Measurements from ENCODE around the gene WRAP73.

Gene WRAP73

DNA sequence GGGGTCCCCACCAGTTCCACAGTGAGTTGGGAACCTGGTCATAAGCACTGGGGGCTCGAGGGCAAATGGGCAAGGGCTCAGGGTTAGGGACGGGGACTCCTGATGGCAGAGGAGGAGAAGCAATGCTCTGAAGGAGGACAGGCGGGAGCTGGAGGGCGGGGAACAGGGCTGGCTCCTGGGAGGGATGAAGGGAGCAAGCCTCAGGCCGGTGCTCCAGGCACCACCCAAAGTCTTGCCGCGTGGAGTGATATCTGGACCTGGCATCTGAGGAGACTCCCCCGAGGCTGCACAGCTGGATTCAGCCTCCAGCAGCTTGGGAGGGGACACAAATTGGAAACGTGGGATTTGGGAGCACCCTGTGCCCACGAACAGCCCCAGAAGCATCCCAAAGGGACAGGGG is 49.5 kb downstream of the WRAP73 start:
- 0 out of 2 replicates have a peak overlapping the region, but pooled peaks have one; percentile 70 for H3K27ac ChIP-seq
- H3K4me3 ChIP-seq: no peak overlapping the region
- peaks cover 96% of the 10 kb centered on the region for H4K20me1 ChIP-seq
- peaks cover 95% of the 10 kb centered on the region for H3K4me1 ChIP-seq
- 0 out of 2 replicates have a peak overlapping the region, but pooled peaks have one; percentile 40 for H3K9ac ChIP-seq
- H3K27me3 ChIP-seq: no peaks in the 10 kb centered on the region
- peaks cover 38% of the 10 kb centered on the region for H3K36me3 ChIP-seq
- H3K4me2 ChIP-seq: peak overlapping the region; percentile 91
- TF ChIP-seq Cebpa-rat (IDR thresholded peaks at IDR 0.05): no peak
- no peaks in the 10 kb centered on the region for H3K9me3 ChIP-seq

GRCh38 chr1:3599816-3600215 is 50.1 kb downstream of the WRAP73 start:
- Histone ChIP-seq H3K4me2 (peak overlapping the region; percentile 91), H4K20me1 (peaks cover 96% of the 10 kb centered on the region), H3K9ac (peak overlapping the region; percentile 40), H3K4me1 (peaks cover 95% of the 10 kb centered on the region), H3K27ac (peak overlapping the region; percentile 70), H3K4me3 (no peak overlapping the region), H3K9me3 (no peaks in the 10 kb centered on the region), H3K36me3 (peaks cover 41% of the 10 kb centered on the region), H3K27me3 (no peaks in the 10 kb centered on the region)
- TF ChIP-seq Cebpa-rat (IDR thresholded peaks at IDR 0.05): no peak

DNA sequence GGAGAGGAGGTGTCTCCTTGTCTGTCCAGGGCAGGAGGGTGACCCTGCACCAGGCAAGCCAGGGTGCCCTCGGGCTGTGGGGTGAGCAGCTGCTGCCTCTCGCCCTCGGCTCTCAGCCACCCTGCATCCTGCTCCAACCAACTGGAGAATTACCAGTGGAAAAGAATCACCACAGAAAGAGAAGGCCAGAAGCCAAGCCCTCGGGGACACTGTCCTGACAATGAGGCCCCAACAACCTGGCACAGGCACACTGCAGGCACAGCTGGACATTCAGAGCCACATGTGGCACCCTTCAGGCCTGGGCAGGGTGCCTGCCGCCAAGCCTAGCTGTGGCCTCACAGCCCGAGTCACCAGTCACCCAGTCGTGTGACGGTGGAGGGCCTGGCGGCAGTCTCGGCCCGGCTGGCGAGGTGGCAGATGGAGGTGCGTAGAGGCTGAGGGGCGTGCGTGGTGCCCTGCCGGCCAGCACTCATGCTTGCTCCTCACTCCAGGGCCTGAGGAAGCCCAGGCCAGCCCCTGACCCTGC is 50.6 kb downstream of the WRAP73 start:
- H3K9ac ChIP-seq: peak overlapping the region; percentile 40
- peaks cover 96% of the 10 kb centered on the region for H3K4me1 ChIP-seq
- H3K27ac ChIP-seq: peak overlapping the region; percentile 70
- H3K9me3 ChIP-seq: no peaks in the 10 kb centered on the region
- H3K27me3 ChIP-seq: no peaks in the 10 kb centered on the region
- H4K20me1 ChIP-seq: peaks cover 96% of the 10 kb centered on the region
- H3K4me2 ChIP-seq: peak overlapping the region; percentile 91
- peaks cover 45% of the 10 kb centered on the region for H3K36me3 ChIP-seq
- 0 out of 2 replicates have a peak overlapping the region, but pooled peaks have one; percentile 35 for H3K4me3 ChIP-seq
- TF ChIP-seq Cebpa-rat (IDR thresholded peaks at IDR 0.05): no peak

DNA sequence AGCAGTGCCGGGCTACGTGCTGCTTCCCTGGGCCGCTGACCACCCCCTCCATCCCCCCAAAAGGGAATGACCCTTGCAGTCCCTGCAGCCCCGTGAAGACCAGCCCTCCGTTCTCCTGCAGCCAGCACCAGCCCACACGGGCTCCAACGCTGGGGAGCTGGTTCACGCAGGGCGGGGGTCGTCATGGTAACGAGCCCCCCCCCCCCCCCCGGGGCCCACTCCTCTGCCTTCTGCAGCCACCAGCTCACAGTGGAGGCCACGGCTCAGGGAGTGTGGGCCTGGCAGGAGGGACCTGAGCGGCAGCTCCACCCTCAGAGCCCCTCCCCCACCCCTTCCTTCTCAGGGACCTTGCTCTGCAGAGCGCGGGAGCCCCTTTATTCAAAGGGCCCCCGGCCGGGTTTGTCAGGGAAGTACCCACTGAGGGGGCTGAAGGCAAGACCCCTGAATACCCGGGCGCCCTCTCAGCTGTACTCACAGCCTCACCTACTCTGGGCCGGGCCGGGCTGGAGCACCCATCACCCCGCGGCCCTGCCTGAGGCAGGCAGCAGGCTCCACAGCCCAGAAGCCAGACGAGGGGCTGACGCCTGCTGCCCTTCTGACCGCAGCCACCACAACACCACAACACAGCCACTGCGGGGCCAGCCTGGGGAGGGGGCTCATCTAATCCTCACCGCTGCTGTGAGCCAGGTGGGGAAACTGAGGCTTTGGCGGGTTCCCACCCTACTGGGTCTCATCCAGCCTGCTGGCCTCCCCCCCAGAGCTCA is 51.2 kb downstream of the WRAP73 start:
- Histone ChIP-seq H3K4me2 (peak overlapping the region; percentile 91), H3K9ac (peak overlapping the region; percentile 40; the same call in 1 of the 2 replicates), H3K4me1 (peaks cover 98% of the 10 kb centered on the region), H3K27me3 (no peaks in the 10 kb centered on the region), H4K20me1 (peaks cover 95% of the 10 kb centered on the region), H3K4me3 (0 out of 2 replicates have a peak overlapping the region, but pooled peaks have one; percentile 35), H3K36me3 (peaks cover 40% of the 10 kb centered on the region), H3K9me3 (no peaks in the 10 kb centered on the region), H3K27ac (peak overlapping the region; percentile 70)
- TF ChIP-seq Cebpa-rat (IDR thresholded peaks at IDR 0.05): no peak

DNA sequence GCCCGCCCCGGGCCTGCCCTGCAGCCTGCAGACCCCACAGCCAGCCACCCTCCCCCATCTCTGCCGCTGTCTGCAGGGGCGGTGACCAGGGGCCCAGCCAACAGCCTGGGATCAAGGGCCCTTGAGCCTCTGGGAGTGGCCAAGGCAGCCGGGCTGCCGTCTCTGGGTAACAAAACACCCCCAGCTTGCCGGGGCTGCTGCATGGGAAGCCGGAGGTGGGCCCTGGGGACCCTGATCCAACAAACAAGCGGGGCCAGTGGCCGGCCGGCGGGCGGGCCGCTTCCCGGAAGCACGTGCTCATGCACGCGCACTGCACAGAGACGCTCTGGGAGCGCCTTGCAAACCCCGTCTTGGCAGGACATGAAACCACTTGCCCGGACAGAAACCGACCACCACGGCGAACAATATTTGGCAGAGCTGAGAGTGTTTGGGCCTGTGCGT is 51.8 kb downstream of the WRAP73 start:
- Histone ChIP-seq H4K20me1 (peaks cover 89% of the 10 kb centered on the region), H3K27ac (peak overlapping the region; percentile 54), H3K4me2 (peak overlapping the region; percentile 91), H3K4me1 (peaks cover 98% of the 10 kb centered on the region), H3K9ac (peak overlapping the region; percentile 21; the same call in 1 of the 2 replicates), H3K4me3 (peak overlapping the region; percentile 35; the same call in 1 of the 2 replicates), H3K27me3 (no peaks in the 10 kb centered on the region), H3K36me3 (peaks cover 34% of the 10 kb centered on the region), H3K9me3 (no peaks in the 10 kb centered on the region)
- no peak for TF ChIP-seq Cebpa-rat (IDR thresholded peaks at IDR 0.05)

GRCh38 chr1:3597599-3597964 is 52.3 kb downstream of the WRAP73 start:
- Histone ChIP-seq H3K4me2 (peak overlapping the region; percentile 91), H4K20me1 (peaks cover 85% of the 10 kb centered on the region), H3K4me1 (peaks cover 98% of the 10 kb centered on the region), H3K9me3 (no peaks in the 10 kb centered on the region), H3K9ac (peak overlapping the region; percentile 21; the same call in 1 of the 2 replicates), H3K36me3 (peaks cover 32% of the 10 kb centered on the region), H3K27ac (peak overlapping the region; percentile 54; the same call in 1 of the 2 replicates), H3K27me3 (no peaks in the 10 kb centered on the region), H3K4me3 (peak overlapping the region; percentile 35; the same call in 1 of the 2 replicates)
- TF ChIP-seq Cebpa-rat (IDR thresholded peaks at IDR 0.05): no peak

- H3K9ac ChIP-seq: peak overlapping the region; percentile 21
- H3K27ac ChIP-seq: peak overlapping the region; percentile 54
- no peaks in the 10 kb centered on the region for H3K9me3 ChIP-seq
- peak overlapping the region; percentile 35; the same call in 1 of the 2 replicates for H3K4me3 ChIP-seq
- H3K36me3 ChIP-seq: peaks cover 30% of the 10 kb centered on the region
- no peak for TF ChIP-seq Cebpa-rat (IDR thresholded peaks at IDR 0.05)
- peaks cover 98% of the 10 kb centered on the region for H3K4me1 ChIP-seq
- H4K20me1 ChIP-seq: peaks cover 85% of the 10 kb centered on the region
- H3K4me2 ChIP-seq: peak overlapping the region; percentile 91
- no peaks in the 10 kb centered on the region for H3K27me3 ChIP-seq
Measured at GRCh38 chr1:3596663-3597598, 53.0 kb downstream of the WRAP73 start.

DNA sequence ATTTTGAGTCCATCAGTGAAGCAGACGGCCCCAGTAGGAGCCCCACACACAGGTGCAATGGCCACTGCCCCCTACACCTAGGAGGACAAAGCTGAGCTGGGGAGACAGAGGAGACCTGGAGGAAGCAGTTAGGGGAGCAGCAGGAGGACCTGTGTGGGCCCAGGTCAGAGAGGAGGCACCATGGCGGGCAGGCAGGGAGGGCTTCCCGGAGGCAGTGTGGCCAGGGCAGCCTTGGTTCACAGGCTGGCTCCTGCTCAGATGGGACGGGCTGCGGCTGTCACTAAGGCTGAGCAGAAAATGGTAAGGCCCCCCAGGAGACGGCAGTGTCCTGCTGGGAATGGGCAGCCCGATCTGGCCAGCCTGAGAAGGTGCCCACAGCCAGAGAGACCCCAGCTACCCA is 54.0 kb downstream of the WRAP73 start:
- Histone ChIP-seq H3K4me1 (peaks cover 98% of the 10 kb centered on the region), H3K36me3 (peaks cover 21% of the 10 kb centered on the region), H3K27ac (no peak overlapping the region), H3K9ac (no peak overlapping the region), H3K4me2 (peak overlapping the region; percentile 94), H3K9me3 (no peaks in the 10 kb centered on the region), H4K20me1 (peaks cover 83% of the 10 kb centered on the region), H3K4me3 (no peak overlapping the region), H3K27me3 (no peaks in the 10 kb centered on the region)
- no peak for TF ChIP-seq Cebpa-rat (IDR thresholded peaks at IDR 0.05)

GRCh38 chr1:3594706-3595377 is 55.1 kb downstream of the WRAP73 start:
- Histone ChIP-seq H3K27ac (no peak overlapping the region), H3K4me2 (peak overlapping the region; percentile 94), H3K9ac (no peak overlapping the region), H3K9me3 (no peaks in the 10 kb centered on the region), H4K20me1 (peaks cover 83% of the 10 kb centered on the region), H3K4me3 (no peak overlapping the region), H3K4me1 (peaks cover 97% of the 10 kb centered on the region), H3K36me3 (peaks cover 23% of the 10 kb centered on the region), H3K27me3 (no peaks in the 10 kb centered on the region)
- no peak for TF ChIP-seq Cebpa-rat (IDR thresholded peaks at IDR 0.05)
